Mesothelial cell of epicardium (in vitro differentiated cells): ENCODE results near the gene DDAH1. TPM values are rescaled to one million over a fixed set of nuclear protein-coding genes. Genes with fewer than 3 reads are reported as not detected.
A peak's percentile ranks its signal among the peaks of the same experiment; 100 is the strongest.

Experiments
- DNase-seq, 2 experiments: peaks; one replicate each; pipeline ENCODE4 v3.0.0; 2021; ENCODE audit warnings: low spot score in 2 of 2; ENCODE audit not compliant: unreplicated experiment in 2 of 2
- H3K27ac Mint-ChIP-seq: 2 replicates; pipeline ENCODE4 v1.8.0; 2021; ENCODE audit warnings: mixed read lengths
- H3K27me3 Mint-ChIP-seq: 2 replicates; pipeline ENCODE4 v1.8.0; 2021; ENCODE audit warnings: low read depth, mixed read lengths
- H3K36me3 Mint-ChIP-seq: 2 replicates; pipeline ENCODE4 v1.8.0; 2021; ENCODE audit warnings: mixed read lengths
- H3K4me1 Mint-ChIP-seq: 2 replicates; pipeline ENCODE4 v1.8.0; 2021; ENCODE audit warnings: mixed read lengths
- H3K4me3 Mint-ChIP-seq: 2 replicates; pipeline ENCODE4 v1.8.0; 2021; ENCODE audit warnings: mild to moderate bottlenecking, moderate library complexity, mixed read lengths
- H3K9me3 Mint-ChIP-seq: 2 replicates; pipeline ENCODE4 v1.8.0; 2021; ENCODE audit warnings: mixed read lengths
- total RNA-seq: library from RNA; stranded (reverse); gene quantifications from 3 replicates; pipeline ENCODE4 v1.2.1, GENCODE V29; 2021
- TF ChIP-seq, protein P1 (sequence below): fragments of 200-600 bp; sonication (generic); IDR thresholded peaks from one replicate; pipeline ENCODE4 v1.5.0; 2021; ENCODE audit warnings: antibody characterized with exemption; ENCODE audit not compliant: unreplicated experiment

Gene DDAH1
- total RNA-seq, 1 donor from 2014 or later: 26.1 TPM

DNA sequence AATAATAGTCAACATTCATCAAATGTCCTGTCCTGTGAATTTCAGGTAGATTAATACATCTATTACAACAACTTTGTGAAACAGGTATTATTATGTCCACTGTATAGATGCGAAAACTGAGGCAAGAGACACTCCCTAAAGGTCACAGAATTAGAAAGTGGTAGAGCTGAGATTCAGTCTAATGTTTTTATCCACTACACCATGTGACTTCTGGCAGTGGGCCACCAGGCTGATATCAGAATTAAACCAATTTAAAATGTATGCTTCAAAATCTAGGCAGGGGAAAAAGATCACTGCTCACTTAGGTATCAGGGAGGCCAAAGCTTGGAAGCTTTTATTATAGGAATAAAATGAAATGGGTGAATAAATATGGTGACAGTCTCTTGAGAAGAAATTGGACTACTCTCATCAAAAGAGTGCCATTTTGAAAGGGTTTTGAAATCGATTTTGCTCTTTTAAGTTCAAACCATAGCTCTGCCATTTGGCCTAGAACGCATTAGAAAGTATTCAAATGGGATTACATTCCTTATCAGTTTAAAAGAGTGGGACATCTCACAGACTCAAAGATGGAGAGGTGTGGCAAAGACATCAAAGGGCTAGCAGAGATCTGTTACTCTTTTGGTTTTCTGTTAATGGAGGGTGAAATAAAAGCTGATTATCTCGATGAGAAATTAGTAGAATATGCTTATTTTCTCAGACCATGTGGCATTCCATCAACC, 1.9 kb downstream of the DDAH1 start:
- no peak for DNase-seq
- peaks cover 37% of the 10 kb centered on the region for H3K4me1 Mint-ChIP-seq
- TF ChIP-seq, protein P1, sequence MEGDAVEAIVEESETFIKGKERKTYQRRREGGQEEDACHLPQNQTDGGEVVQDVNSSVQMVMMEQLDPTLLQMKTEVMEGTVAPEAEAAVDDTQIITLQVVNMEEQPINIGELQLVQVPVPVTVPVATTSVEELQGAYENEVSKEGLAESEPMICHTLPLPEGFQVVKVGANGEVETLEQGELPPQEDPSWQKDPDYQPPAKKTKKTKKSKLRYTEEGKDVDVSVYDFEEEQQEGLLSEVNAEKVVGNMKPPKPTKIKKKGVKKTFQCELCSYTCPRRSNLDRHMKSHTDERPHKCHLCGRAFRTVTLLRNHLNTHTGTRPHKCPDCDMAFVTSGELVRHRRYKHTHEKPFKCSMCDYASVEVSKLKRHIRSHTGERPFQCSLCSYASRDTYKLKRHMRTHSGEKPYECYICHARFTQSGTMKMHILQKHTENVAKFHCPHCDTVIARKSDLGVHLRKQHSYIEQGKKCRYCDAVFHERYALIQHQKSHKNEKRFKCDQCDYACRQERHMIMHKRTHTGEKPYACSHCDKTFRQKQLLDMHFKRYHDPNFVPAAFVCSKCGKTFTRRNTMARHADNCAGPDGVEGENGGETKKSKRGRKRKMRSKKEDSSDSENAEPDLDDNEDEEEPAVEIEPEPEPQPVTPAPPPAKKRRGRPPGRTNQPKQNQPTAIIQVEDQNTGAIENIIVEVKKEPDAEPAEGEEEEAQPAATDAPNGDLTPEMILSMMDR: no peak
- peak overlapping the region; percentile 11 for H3K4me3 Mint-ChIP-seq
- no peaks in the 10 kb centered on the region for H3K36me3 Mint-ChIP-seq
- H3K27me3 Mint-ChIP-seq: no peaks in the 10 kb centered on the region
- no peaks in the 10 kb centered on the region for H3K9me3 Mint-ChIP-seq
- H3K27ac Mint-ChIP-seq: no peak overlapping the region

DNA sequence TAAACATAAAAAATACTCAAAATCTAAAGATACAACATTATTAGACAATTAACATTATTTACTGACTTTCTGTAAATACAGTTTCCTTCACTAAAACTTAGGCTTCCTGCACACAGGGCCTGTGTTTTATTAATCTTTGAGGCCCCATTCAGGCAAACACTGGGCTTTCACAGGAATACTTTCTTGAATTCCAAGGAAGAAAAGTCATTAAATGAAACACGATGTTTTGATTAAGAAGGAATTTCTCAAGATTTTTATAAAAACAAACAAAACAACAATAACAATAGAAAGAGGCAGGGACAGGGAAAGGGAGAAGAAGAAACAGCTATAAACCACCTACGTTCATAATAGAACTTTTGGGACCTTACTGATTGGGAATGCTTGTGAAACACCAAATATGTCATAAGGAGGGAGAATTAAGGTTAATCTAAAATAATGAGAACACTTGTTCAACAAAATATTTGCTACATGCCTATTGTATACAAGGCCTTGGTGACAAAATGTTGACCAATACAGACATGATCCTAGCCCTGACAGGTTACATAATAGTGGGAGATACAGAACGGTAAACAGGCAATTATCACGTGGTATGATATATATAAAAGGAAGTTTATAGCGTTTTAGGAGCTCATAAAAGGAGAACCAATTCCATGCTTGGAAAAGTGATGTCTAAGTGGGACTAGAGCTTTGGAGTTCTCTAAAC, 3.6 kb downstream of the DDAH1 start:
- no peak overlapping the region for H3K4me3 Mint-ChIP-seq
- peak overlapping the region; percentile 1 for H3K27ac Mint-ChIP-seq
- no peaks in the 10 kb centered on the region for H3K27me3 Mint-ChIP-seq

DNA sequence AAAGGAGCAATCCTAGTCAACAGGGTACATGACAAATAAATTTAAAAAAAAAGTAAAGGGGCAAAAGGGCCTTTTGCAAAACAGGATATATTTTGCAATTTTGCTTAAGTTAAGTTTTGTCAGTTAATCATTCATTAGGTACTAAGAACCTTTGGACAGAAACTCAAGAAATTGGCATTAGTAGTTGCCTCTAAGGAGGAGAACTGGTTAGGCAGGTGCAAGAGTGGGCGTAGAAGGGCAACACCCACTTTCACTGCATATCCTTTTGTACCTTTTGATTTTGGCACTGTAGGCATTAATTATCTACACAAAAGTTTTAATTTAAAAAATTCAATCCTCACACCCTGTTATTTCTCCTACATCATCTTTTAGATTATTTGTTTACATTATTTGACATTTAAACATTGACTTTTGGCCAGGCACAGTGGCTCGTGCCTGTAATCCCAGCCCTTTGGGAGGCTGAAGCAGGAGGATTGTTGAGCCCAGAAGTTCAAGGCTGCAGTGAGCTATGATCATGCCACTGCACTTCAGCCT, 4.3 kb downstream of the DDAH1 start:
- TF ChIP-seq, protein P1: no peak
- H3K36me3 Mint-ChIP-seq: no peaks in the 10 kb centered on the region
- no peak overlapping the region for H3K4me3 Mint-ChIP-seq
- peaks cover 35% of the 10 kb centered on the region for H3K4me1 Mint-ChIP-seq
- no peak overlapping the region for H3K27ac Mint-ChIP-seq
- no peak for DNase-seq
- no peaks in the 10 kb centered on the region for H3K27me3 Mint-ChIP-seq
- H3K9me3 Mint-ChIP-seq: no peaks in the 10 kb centered on the region

More for the DNA sequence above, 3.6 kb downstream of the DDAH1 start:
- Mint-ChIP-seq H3K9me3 (no peaks in the 10 kb centered on the region), H3K4me1 (peaks cover 37% of the 10 kb centered on the region), H3K36me3 (no peaks in the 10 kb centered on the region)
- TF ChIP-seq, protein P1: no peak
- no peak for DNase-seq

DNA sequence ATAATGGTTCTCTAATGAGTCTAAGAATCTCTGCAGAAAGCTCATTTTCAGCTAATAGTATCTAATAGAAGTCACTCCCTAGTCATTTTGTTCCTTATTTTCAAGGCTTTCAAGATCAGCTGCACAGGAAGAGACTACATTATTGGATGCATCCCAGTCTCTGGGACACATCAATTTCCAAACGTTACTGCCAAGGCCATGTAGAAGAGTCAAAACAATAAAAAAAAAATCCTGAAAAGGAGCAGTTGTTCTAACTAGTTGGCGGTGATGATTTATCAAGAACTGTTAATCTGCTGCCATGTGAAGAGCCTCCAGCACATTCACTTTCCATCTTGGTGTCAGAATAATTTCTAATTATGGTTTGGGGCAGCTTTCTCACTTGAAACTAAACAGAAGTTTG, 5.7 kb downstream of the DDAH1 start:
- H3K27me3 Mint-ChIP-seq: no peaks in the 10 kb centered on the region
- TF ChIP-seq, protein P1: no peak
- H3K27ac Mint-ChIP-seq: no peak overlapping the region
- H3K4me3 Mint-ChIP-seq: no peak overlapping the region
- H3K4me1 Mint-ChIP-seq: peaks cover 33% of the 10 kb centered on the region
- no peak for DNase-seq
- no peaks in the 10 kb centered on the region for H3K36me3 Mint-ChIP-seq
- H3K9me3 Mint-ChIP-seq: no peaks in the 10 kb centered on the region

DNA sequence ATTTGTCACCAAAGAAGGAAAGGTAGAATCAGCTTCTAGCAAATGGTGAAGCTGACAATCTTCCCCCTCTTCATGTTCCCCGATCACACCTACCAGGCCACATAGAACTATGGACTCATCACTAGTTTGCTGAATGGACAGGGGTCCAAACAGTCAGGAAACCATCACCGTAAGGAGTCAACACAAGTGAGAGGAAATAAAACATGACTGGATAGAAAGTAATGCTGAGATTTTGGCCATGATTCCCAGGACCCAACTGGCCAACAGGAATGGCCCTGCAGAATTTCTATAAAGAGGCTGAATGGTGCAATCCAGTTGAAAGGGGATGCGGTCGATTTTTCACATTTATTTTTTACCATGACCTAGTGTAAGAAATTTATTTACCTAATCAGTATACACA, 10.7 kb downstream of the DDAH1 start:
- TF ChIP-seq, protein P1: no peak
- H3K36me3 Mint-ChIP-seq: no peaks in the 10 kb centered on the region
- H3K4me1 Mint-ChIP-seq: peaks cover 1% of the 10 kb centered on the region
- no peak for DNase-seq
- no peaks in the 10 kb centered on the region for H3K9me3 Mint-ChIP-seq
- no peak overlapping the region for H3K4me3 Mint-ChIP-seq
- H3K27me3 Mint-ChIP-seq: no peaks in the 10 kb centered on the region
- H3K27ac Mint-ChIP-seq: no peak overlapping the region
